H1 (cell line): ENCODE results near the gene SYMPK. TPM values are rescaled to one million over a fixed set of nuclear protein-coding genes. Genes with fewer than 3 reads are reported as not detected.
A peak's percentile ranks its signal among the peaks of the same experiment; 100 is the strongest.

Experiments
- CTCF ChIA-PET: fragments of 300-600 bp; sonication (Branson Sonifier 250); formaldehyde crosslinking; loops from one replicate; lab custom pipeline; 2021; ENCODE audit not compliant: partially characterized antibody; lab: Charles Lee
- POLR2A ChIA-PET: fragments of 300-600 bp; sonication (Branson Sonifier 250); formaldehyde crosslinking; loops from one replicate; lab custom pipeline; 2021; ENCODE audit warnings: inconsistent platforms; ENCODE audit not compliant: partially characterized antibody; lab: Charles Lee
- DNase-seq, 2 experiments: peaks; one replicate each; pipeline versions ENCODE4 v3.0.0 to v3.0.0-alpha.2; 2010 to 2022; ENCODE audit warnings: low spot score in 2 of 2, low read depth in 1 of 2, mixed read lengths in 1 of 2
- FAIRE-seq: peaks from 2 replicates; lab custom pipeline; 2011; peaks lifted over from hg19 to GRCh38; lab: Jason Lieb, UNC
- H2AFZ ChIP-seq: 2 replicates; pipeline ENCODE4 v1.8.1; 2012; ENCODE audit warnings: low read length, inconsistent platforms
- H2AK5ac ChIP-seq: 2 replicates; pipeline ENCODE4 v1.6.1; 2013; ENCODE audit warnings: low read depth, low read length
- H2BK120ac ChIP-seq: replicated peaks from 2 replicates; pipeline ENCODE3; 2013; ENCODE audit warnings: low read depth, low read length, inconsistent platforms
- H2BK12ac ChIP-seq: 2 replicates; pipeline ENCODE4 v1.6.1; 2013; ENCODE audit warnings: low read depth, low read length
- H2BK15ac ChIP-seq: 2 replicates; pipeline ENCODE4 v1.6.1; 2013; ENCODE audit warnings: low read length
- H2BK20ac ChIP-seq: 2 replicates; pipeline ENCODE4 v1.6.1; 2013; ENCODE audit warnings: low read length
- H2BK5ac ChIP-seq: 2 replicates; pipeline ENCODE4 v1.6.1; 2013; ENCODE audit warnings: low read depth, low read length
- H3K14ac ChIP-seq: 2 replicates; pipeline ENCODE4 v1.6.1; 2013; ENCODE audit warnings: inconsistent platforms; ENCODE audit not compliant: insufficient read length
- H3K18ac ChIP-seq: 2 replicates; pipeline ENCODE4 v1.6.1; 2013; ENCODE audit warnings: low read length; ENCODE audit errors: extremely low read depth
- H3K23ac ChIP-seq: 2 replicates; pipeline ENCODE4 v1.6.1; 2013; ENCODE audit warnings: inconsistent platforms; ENCODE audit not compliant: insufficient read length
- H3K23me2 ChIP-seq: 2 replicates; pipeline ENCODE4 v1.6.1; 2013; ENCODE audit warnings: low read depth, low read length
- H3K27ac ChIP-seq: 2 replicates; pipeline ENCODE4 v1.6.1; 2011; ENCODE audit warnings: low read depth, low read length, inconsistent platforms
- H3K27me3 ChIP-seq, 4 experiments: replicated peaks in 1 of 4; 1 replicate in 1 of 4; 2 replicates in 3 of 4; pipeline versions ENCODE4 v1.6.1 to v1.8.1; 2011 to 2013; ENCODE audit warnings: low read length in 3 of 4, mild to moderate bottlenecking in 3 of 4, inconsistent platforms in 2 of 4, mixed read lengths in 2 of 4, moderate library complexity in 1 of 4; ENCODE audit not compliant: control insufficient read depth in 3 of 4, insufficient read depth in 3 of 4; ENCODE audit errors: extremely low read depth in 1 of 4
- H3K36me3 ChIP-seq, 4 experiments: 2 replicates each; pipeline versions ENCODE4 v1.6.1 to v1.8.1; 2011 to 2013; ENCODE audit warnings: mild to moderate bottlenecking in 4 of 4, low read length in 3 of 4, moderate library complexity in 2 of 4, control low read depth in 1 of 4, inconsistent platforms in 1 of 4; ENCODE audit not compliant: insufficient read depth in 4 of 4, control insufficient read depth in 2 of 4
- H3K4ac ChIP-seq: replicated peaks from 2 replicates; pipeline ENCODE3; 2013; ENCODE audit warnings: low read length, low read depth, mixed read lengths, inconsistent platforms; ENCODE audit not compliant: insufficient read length
- H3K4me1 ChIP-seq, 4 experiments: replicated peaks in 1 of 4; 1 replicate in 1 of 4; 2 replicates in 3 of 4; pipeline versions ENCODE4 v1.6.1 to v1.8.1; 2011 to 2013; ENCODE audit warnings: low read length in 3 of 4, inconsistent platforms in 2 of 4, mixed read lengths in 1 of 4; ENCODE audit not compliant: insufficient read depth in 4 of 4, control insufficient read depth in 3 of 4
- H3K4me2 ChIP-seq, 2 experiments: 2 replicates each; pipeline versions ENCODE4 v1.6.1 to v1.8.1; 2011 to 2013; ENCODE audit warnings: low read depth in 2 of 2, low read length in 2 of 2, control low read depth in 1 of 2, inconsistent platforms in 1 of 2, mild to moderate bottlenecking in 1 of 2; ENCODE audit not compliant: insufficient read depth in 1 of 2
- H3K4me3 ChIP-seq, 4 experiments: fragments of 200-600, 300-600 bp in 1 of 4; sonication (generic), shearing (Covaris generic), sonication (Bioruptor Twin) in 1 of 4; 2 replicates each; pipeline versions ENCODE4 v1.5.1 to v1.8.1; 2011 to 2016; ENCODE audit warnings: low read length in 4 of 4, low read depth in 3 of 4, control low read depth in 2 of 4, inconsistent platforms in 2 of 4, mild to moderate bottlenecking in 2 of 4, mixed read lengths in 1 of 4, moderate library complexity in 1 of 4; ENCODE audit not compliant: insufficient read depth in 2 of 4; ENCODE audit errors: extremely low read depth in 1 of 4
- H3K56ac ChIP-seq: replicated peaks from 2 replicates; pipeline ENCODE3; 2013; ENCODE audit warnings: low read depth, mild to moderate bottlenecking, mixed read lengths, low read length, inconsistent platforms; ENCODE audit not compliant: insufficient read length
- H3K79me1 ChIP-seq: 2 replicates; pipeline ENCODE4 v1.6.1; 2013; ENCODE audit warnings: low read depth, low read length, control low read depth
- H3K79me2 ChIP-seq, 2 experiments: 2 replicates each; pipeline versions ENCODE4 v1.6.1 to v1.8.1; 2012 to 2013; ENCODE audit warnings: low read length in 2 of 2, mild to moderate bottlenecking in 2 of 2, inconsistent platforms in 1 of 2; ENCODE audit not compliant: insufficient read depth in 2 of 2, control insufficient read depth in 1 of 2
- H3K9ac ChIP-seq, 4 experiments: replicated peaks in 1 of 4; 1 replicate in 1 of 4; 2 replicates in 3 of 4; pipeline versions ENCODE4 v1.6.1 to v1.8.1; 2011 to 2013; ENCODE audit warnings: low read depth in 3 of 4, low read length in 3 of 4, control low read depth in 2 of 4, mild to moderate bottlenecking in 2 of 4, moderate library complexity in 2 of 4, inconsistent platforms in 1 of 4; ENCODE audit errors: extremely low read depth in 1 of 4
- H3K9me3 ChIP-seq, 2 experiments: 2 replicates each; pipeline versions ENCODE4 v1.6.1 to v1.8.1; 2012 to 2013; ENCODE audit warnings: mild to moderate bottlenecking in 2 of 2, moderate library complexity in 2 of 2, control low read depth in 1 of 2, inconsistent platforms in 1 of 2, low read depth in 1 of 2, low read length in 1 of 2, mixed read lengths in 1 of 2; ENCODE audit not compliant: insufficient read depth in 2 of 2
- H4K20me1 ChIP-seq, 2 experiments: replicated peaks in 1 of 2; 2 replicates each; pipeline versions ENCODE3 to v1.8.1; 2011 to 2013; ENCODE audit warnings: inconsistent platforms in 2 of 2, low read length in 2 of 2, mild to moderate bottlenecking in 1 of 2; ENCODE audit not compliant: insufficient read depth in 2 of 2, control insufficient read depth in 1 of 2
- H4K5ac ChIP-seq: 2 replicates; pipeline ENCODE4 v1.6.1; 2013; ENCODE audit warnings: low read length, low read depth, mixed read lengths, inconsistent platforms; ENCODE audit not compliant: insufficient read length
- H4K8ac ChIP-seq: 2 replicates; pipeline ENCODE4 v1.8.0; 2013; ENCODE audit warnings: mild to moderate bottlenecking, moderate library complexity, low read length, inconsistent platforms; ENCODE audit not compliant: insufficient read depth; ENCODE audit errors: extremely low read depth
- H4K91ac ChIP-seq: replicated peaks from 2 replicates; pipeline ENCODE3; 2013; ENCODE audit warnings: low read length, mixed read lengths, inconsistent platforms; ENCODE audit not compliant: insufficient read length
- POLR2AphosphoS5 ChIP-seq: IDR thresholded peaks from 2 replicates; pipeline ENCODE4 v1.6.1; 2011; ENCODE audit warnings: low read depth, low read length
- RBBP5 ChIP-seq: IDR thresholded peaks from 2 replicates; pipeline ENCODE4 v1.7.1; 2012; ENCODE audit warnings: low read depth, mild to moderate bottlenecking, inconsistent platforms, low read length, moderate library complexity, borderline replicate concordance
- SUZ12 ChIP-seq: fragments of 200-600 bp; sonication (generic); IDR thresholded peaks from 2 replicates; pipeline ENCODE4 v1.6.1; 2012; ENCODE audit warnings: mild to moderate bottlenecking, inconsistent platforms, low read length, moderate library complexity, mixed read lengths
- WGBS, 2 experiments: shearing (Covaris generic) in 1 of 2; methylation state at CpG; one replicate each; pipeline versions ENCODE4 v1.1.6 to v1.1.7; 2013 to 2015; ENCODE audit warnings: low lambda C conversion rate in 2 of 2, mixed read lengths in 2 of 2, inconsistent platforms in 1 of 2, low coverage in 1 of 2, missing lambda C conversion rate in 1 of 2; ENCODE audit not compliant: insufficient replicate concordance in 2 of 2, insufficient coverage in 1 of 2, insufficient read length in 1 of 2; ENCODE audit errors: extremely low coverage in 1 of 2, missing lambda C conversion rate in 1 of 2; 5-methylcytosine and 5-hydroxymethylcytosine counted together
- polyA plus RNA-seq, 7 experiments: library from polyadenylated mRNA; depleted of rRNA in 3 of 7; stranded (reverse) in 5 of 7; unstranded in 2 of 7; fragments of >200 nt in 5 of 7; fragments of 200-250 nt in 2 of 7; gene quantifications; 1 replicate in 5 of 7; 2 replicates in 1 of 7; 4 replicates in 1 of 7; pipeline versions ENCODE4 v1.2.1 to v1.2.3, GENCODE V29; 2011 to 2013; ENCODE audit warnings: missing spikeins in 2 of 7, mixed read lengths in 2 of 7
- total RNA-seq: library from RNA; stranded (reverse); fragmentation: NEBNext Ultra II Directional; extraction: Animal tissue kit (Norgen Biotek cat#: 25700); gene quantifications from 2 replicates; pipeline ENCODE4 v1.2.1, GENCODE V29; 2021

SYMPK gene
- total and polyA plus RNA-seq, 2 of the 8 experiments (the other 6 are each of a cell fraction or from before 2014, with no cell fraction given), result 93.6 to 99.5 TPM

- no peak overlapping the region for H2BK15ac ChIP-seq
- no peak overlapping the region for H3K14ac ChIP-seq
- H2AK5ac ChIP-seq, result no peak overlapping the region
- H2BK12ac ChIP-seq, result no peak overlapping the region
- ChIA-PET POLR2A (interaction anchor here (0.7 to 3.0 kb wide), 7 partner anchors 10 to 39 kb away, joined by 3 to 11 read pairs (median 3); partner anchors contain the start of gene SYMPK), CTCF (interaction anchor here (1.5 to 2.3 kb wide), 4 partner anchors 19 to 114 kb away, joined by 4 to 9 read pairs (median 5); no protein-coding TSS in a partner anchor)
- H3K79me1 ChIP-seq, result no peaks in the 10 kb centered on the region; the same call in 1 of the 2 replicates
- no peak overlapping the region for H3K18ac ChIP-seq
- H3K23me2 ChIP-seq, result 0 out of 2 replicates have a peak, but pooled peaks cover 1% of the 10 kb centered on the region
- FAIRE-seq, result no peak
- H3K9ac ChIP-seq, result no peak overlapping the region
- peaks cover 5 to 15% of the 10 kb centered on the region in 2 experiments for H4K20me1 ChIP-seq
- H3K27me3 ChIP-seq, result no peaks in the 10 kb centered on the region
- WGBS, 2 experiments, result 93% methylated on average over 12 of the region's 12 CpGs; no CpG with 5 or more reads in 1 of the 2 experiments
- H3K56ac ChIP-seq, result no peak overlapping the region
- H3K36me3 ChIP-seq, result peaks cover 39 to 63% (median 59%) of the 10 kb centered on the region in 4 experiments
- no peak overlapping the region for H3K23ac ChIP-seq
- no peak overlapping the region for H4K5ac ChIP-seq
- H3K4me2 ChIP-seq, result no peak overlapping the region
- H4K8ac ChIP-seq, result no peak overlapping the region
- no peak overlapping the region for H3K4me3 ChIP-seq
- no peaks in the 10 kb centered on the region; a peak in 1 of 7 replicates for H3K4me1 ChIP-seq
- no peak overlapping the region for H4K91ac ChIP-seq
- H2BK120ac ChIP-seq, result no peak overlapping the region
- no peak overlapping the region for H2AFZ ChIP-seq
- H3K9me3 ChIP-seq, result no peaks in the 10 kb centered on the region
- H2BK20ac ChIP-seq, result no peak overlapping the region
- no peak for TF ChIP-seq SUZ12
- TF ChIP-seq POLR2AphosphoS5, result peak; percentile 53; the same call in 1 of the 2 replicates
- no peak for TF ChIP-seq RBBP5
- H3K79me2 ChIP-seq, result no peaks in the 10 kb centered on the region
- H3K4ac ChIP-seq, result no peak overlapping the region
- no peak for DNase-seq
- H3K27ac ChIP-seq, result no peak overlapping the region
- no peak overlapping the region for H2BK5ac ChIP-seq
Observed at GRCh38 chr19:45824041-45824471, 38.9 kb downstream of the SYMPK start.
